ENCODE results near the gene ENTR1. TPM values are rescaled to one million over a fixed set of nuclear protein-coding genes. Genes with fewer than 3 reads are reported as not detected.

The ENTR1 gene
- total RNA-seq, 4 donors from 2014 or later, result 26.3 to 55.1 (median 44.0) TPM

DNA sequence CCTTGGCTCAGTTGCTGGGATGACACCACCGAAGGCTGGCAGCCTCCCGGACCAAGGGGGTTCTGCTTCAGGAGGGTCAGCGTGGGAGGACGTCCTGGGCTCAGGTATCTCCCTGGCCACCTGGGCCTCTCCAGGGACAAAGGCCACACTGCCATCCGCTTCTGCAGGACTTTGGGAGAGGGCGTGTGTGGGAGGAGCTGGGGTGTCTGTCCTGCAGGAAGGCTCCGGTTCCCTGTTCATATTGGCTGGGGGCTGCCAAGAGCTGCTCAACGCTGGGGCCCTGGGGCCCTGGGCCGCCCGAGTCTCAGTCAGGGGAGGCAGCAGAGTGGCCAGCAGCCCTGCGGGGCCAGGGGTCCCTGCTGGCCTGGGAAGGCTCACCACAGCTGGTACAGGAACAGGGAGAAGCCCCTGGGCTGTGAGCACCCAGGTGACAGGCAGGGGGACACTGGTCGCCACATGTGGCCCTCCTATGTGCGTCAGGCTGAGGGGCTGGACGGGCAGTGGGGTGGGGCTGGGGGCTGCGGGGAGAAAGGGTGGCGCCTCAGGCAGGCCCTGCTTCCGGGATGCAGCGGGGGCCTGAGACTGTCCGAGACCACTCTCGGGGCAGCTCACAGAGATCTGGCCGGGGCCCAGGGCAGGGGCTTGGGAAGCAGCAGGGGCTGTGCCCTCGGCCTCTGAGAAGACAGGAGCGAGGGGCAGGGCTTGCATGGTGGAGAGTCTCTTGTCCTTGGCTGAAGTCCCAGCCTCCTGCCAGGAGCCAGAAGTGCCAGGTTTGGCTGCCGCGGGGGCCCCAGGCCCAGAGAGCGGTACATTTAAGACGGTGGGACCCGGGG is 32.0 kb downstream of the ENTR1 start:
- Histone ChIP-seq H3K4me3 (no peak overlapping the region), H3K27ac (no peak overlapping the region), H3K36me3 (peaks cover 0 to 56% of the 10 kb centered on the region in 2 donors), H3K9me3 (no peaks in the 10 kb centered on the region), H3K27me3 (no peaks in the 10 kb centered on the region), H3K4me1 (no peaks in the 10 kb centered on the region)
- TF ChIP-seq EP300 (IDR thresholded peaks at IDR 0.05), result no peak
- TF ChIP-seq, protein P1, sequence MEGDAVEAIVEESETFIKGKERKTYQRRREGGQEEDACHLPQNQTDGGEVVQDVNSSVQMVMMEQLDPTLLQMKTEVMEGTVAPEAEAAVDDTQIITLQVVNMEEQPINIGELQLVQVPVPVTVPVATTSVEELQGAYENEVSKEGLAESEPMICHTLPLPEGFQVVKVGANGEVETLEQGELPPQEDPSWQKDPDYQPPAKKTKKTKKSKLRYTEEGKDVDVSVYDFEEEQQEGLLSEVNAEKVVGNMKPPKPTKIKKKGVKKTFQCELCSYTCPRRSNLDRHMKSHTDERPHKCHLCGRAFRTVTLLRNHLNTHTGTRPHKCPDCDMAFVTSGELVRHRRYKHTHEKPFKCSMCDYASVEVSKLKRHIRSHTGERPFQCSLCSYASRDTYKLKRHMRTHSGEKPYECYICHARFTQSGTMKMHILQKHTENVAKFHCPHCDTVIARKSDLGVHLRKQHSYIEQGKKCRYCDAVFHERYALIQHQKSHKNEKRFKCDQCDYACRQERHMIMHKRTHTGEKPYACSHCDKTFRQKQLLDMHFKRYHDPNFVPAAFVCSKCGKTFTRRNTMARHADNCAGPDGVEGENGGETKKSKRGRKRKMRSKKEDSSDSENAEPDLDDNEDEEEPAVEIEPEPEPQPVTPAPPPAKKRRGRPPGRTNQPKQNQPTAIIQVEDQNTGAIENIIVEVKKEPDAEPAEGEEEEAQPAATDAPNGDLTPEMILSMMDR (IDR thresholded peaks at IDR 0.05), result no peak
- no peak for TF ChIP-seq POLR2A (IDR thresholded peaks at IDR 0.05)
- WGBS, 2 donors (ENCODE audit: low coverage in 1 of 2), result 100% methylated on average over 1 of the region's 28 CpGs; no CpG with 5 or more reads in 1 of the 2 donors
- no peak for ATAC-seq

DNA sequence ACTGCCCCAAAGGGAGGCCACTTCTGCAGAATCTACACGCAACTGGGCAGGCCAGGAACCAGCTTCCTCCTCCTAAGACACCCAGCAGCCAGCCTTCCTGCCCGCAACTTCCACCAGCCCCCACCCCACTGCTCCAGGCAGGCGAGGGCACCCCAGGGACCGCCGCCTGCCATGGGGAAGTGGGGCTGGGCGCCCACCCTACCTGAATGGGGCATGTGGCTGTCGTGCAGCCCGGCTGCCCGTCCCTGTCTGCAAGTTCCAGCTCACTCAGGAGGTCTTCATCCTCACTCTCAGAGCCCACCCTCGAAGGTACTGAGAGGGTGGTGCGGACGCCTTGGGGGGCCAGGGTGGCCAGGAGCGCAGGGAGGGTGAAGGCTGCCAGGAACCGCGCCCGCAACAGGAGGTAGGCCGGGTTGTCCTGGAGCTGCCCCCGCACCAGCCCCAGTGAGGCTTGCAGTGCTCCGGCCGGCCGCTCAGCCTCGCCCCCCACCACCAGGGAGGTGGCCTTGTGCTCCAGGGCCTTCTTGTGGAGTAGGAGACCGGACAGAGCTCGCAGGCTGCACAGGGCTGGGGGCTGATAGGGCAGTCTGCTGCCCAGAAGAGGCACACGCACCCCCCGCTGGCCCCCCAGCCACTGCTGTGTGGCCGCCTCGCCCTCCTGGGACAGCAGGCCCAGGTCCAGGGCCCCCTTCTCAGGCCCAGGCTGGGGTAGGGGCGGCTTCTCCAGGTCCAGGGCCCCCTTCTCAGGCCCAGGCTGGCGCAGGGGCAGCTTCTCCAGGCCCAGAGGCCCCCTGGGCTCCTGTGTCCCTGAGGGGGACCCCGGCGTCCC is 32.9 kb downstream of the ENTR1 start:
- TF ChIP-seq, protein P1 (IDR thresholded peaks at IDR 0.05), result no peak
- TF ChIP-seq POLR2AphosphoS5 (IDR thresholded peaks at IDR 0.05) (no peak), EP300 (IDR thresholded peaks at IDR 0.05) (no peak), POLR2A (IDR thresholded peaks at IDR 0.05) (no peak)
- Histone ChIP-seq H3K27ac (no peak overlapping the region), H3K4me3 (no peak overlapping the region), H3K9me3 (no peaks in the 10 kb centered on the region), H3K27me3 (no peaks in the 10 kb centered on the region), H3K4me1 (peaks cover 0 to 7% (median 0%) of the 10 kb centered on the region in 3 donors), H3K36me3 (peaks cover 0 to 47% of the 10 kb centered on the region in 2 donors)
- no peak for ATAC-seq
- no CpG with 5 or more reads among the region's 32 CpGs for WGBS, 2 donors (ENCODE audit: low coverage in 1 of 2)

GRCh38 chr9:136376457-136376856 is 34.0 kb downstream of the ENTR1 start:
- no peak for ATAC-seq
- no peak overlapping the region for H3K4me3 ChIP-seq
- WGBS, 2 donors (ENCODE audit: low coverage in 1 of 2), result 81% methylated on average over 4 of the region's 8 CpGs; no CpG with 5 or more reads in 1 of the 2 donors
- H3K27me3 ChIP-seq, result no peaks in the 10 kb centered on the region
- peaks cover 0 to 12% (median 0%) of the 10 kb centered on the region in 3 donors for H3K4me1 ChIP-seq
- H3K9me3 ChIP-seq, result no peaks in the 10 kb centered on the region
- TF ChIP-seq POLR2A (IDR thresholded peaks at IDR 0.05) (no peak), EP300 (IDR thresholded peaks at IDR 0.05) (no peak), POLR2AphosphoS5 (IDR thresholded peaks at IDR 0.05) (no peak)
- TF ChIP-seq, protein P1 (IDR thresholded peaks at IDR 0.05), result no peak
- H3K27ac ChIP-seq, result no peak overlapping the region
- H3K36me3 ChIP-seq, result peaks cover 0 to 36% of the 10 kb centered on the region in 2 donors

GRCh38 chr9:136375096-136375495 is 35.3 kb downstream of the ENTR1 start:
- H3K9me3 ChIP-seq, result no peaks in the 10 kb centered on the region
- TF ChIP-seq, protein P1 (IDR thresholded peaks at IDR 0.05), result no peak
- TF ChIP-seq EP300 (IDR thresholded peaks at IDR 0.05), result no peak
- no peak for TF ChIP-seq POLR2A (IDR thresholded peaks at IDR 0.05)
- TF ChIP-seq POLR2AphosphoS5 (IDR thresholded peaks at IDR 0.05), result no peak
- H3K36me3 ChIP-seq, result peaks cover 0 to 23% of the 10 kb centered on the region in 2 donors
- no peak overlapping the region for H3K4me3 ChIP-seq
- H3K27ac ChIP-seq, result no peak overlapping the region
- peaks cover 0 to 12% (median 0%) of the 10 kb centered on the region in 3 donors for H3K4me1 ChIP-seq
- 83 to 86% methylated on average over 1 to 8 of the region's 12 CpGs for WGBS, 2 donors (ENCODE audit: low coverage in 1 of 2)
- H3K27me3 ChIP-seq, result no peaks in the 10 kb centered on the region
- ATAC-seq, result no peak
